COLO829 (cell line): ENCODE data around the gene KCNIP1.
A peak's percentile ranks its signal among the peaks of the same experiment; 100 is the strongest.

Experiments
- DNase-seq: peaks from one replicate; pipeline ENCODE4 v3.0.0; 2012; ENCODE audit warnings: low spot score

The KCNIP1 gene

DNA sequence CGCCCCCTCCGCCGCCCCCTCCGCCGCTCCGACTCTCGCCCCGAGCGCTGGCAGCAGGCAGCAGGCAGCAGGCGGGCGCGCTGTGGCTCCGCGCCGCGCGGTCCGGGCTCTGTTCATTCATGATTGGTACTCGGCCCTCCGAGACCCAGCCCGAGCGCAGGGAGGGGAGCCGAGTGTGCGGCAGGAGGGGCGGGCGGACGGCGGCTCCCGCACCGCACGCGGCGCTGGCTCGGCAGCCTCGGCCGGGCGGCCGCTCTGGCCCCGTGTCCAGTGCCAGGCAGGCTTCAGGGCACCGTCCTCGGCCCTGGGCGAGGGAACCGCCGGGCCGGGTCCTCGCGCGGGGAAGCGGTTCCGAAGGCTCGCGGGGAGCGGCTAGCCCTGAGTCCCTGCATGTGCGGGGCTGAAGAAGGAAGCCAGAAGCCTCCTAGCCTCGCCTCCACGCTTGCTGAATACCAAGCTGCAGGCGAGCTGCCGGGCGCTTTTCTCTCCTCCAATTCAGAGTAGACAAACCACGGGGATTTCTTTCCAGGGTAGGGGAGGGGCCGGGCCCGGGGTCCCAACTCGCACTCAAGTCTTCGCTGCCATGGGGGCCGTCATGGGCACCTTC, at the start of gene KCNIP1:
Gene KCNIP1, plus strand, starts transcription at position 31 of the 607 bp plus-strand sequence.
- no peak for DNase-seq

DNA sequence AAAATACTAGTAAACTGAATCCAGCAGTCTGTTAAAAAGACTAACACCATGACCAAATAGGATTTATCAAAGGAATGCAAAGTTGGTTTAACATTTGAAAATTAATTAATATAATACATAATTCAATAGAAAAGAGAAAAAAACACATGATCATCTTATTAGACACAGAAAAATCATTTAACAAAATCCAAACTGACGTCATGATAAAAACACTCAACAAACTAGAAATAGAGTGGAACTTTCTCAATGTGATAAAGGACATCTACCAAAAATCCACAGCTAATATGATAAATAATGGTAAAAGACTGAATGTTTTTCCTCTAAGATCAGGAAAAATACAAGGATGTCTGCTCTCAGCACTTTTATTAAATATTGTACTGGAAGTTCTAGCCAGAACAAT, 40.4 kb upstream of the KCNIP1 start:
- DNase-seq, result no peak

GRCh38 chr5:170464280-170465127, 39.3 kb upstream of the KCNIP1 start:
- DNase-seq, result no peak

GRCh38 chr5:170466553-170466952, 37.3 kb upstream of the KCNIP1 start:
- no peak for DNase-seq

DNA sequence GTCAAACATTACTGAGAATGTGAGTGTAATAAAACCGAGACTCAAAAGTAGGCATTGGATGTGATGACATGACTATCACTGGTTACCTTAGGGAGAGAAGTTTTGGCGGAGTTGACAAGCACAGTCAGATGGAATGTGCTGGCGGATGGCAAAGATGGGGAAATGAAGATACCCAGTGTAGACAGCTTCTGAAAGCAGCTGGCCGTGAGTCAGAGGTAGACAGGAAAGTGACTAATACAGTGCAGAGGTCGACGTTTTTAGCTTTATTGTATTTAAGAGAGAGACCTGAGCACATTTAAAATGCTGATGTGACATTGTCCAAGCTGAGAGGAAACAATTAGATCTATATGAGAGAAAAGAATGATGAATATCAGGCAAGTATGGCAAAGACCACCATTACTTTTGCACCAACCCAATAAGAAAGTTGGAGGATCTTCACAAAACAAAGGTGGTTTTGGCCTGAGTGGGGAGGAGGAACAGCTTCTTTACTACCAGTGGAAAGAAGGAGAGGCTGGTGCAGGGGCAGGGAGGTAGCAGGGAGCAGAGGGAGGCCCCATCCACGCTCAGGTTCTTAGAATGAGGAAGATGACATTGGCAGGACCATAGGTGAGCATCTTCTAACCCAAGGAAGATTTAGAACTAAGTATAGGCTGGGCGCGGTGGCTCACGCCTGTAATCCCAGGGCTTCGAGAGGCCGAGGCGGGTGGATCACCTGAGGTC, 36.7 kb upstream of the KCNIP1 start:
- DNase-seq, result peak; percentile 47

- no peak for DNase-seq
These were observed 35.1 kb upstream of the KCNIP1 start for GRCh38 chr5:170468633-170469285.

DNA sequence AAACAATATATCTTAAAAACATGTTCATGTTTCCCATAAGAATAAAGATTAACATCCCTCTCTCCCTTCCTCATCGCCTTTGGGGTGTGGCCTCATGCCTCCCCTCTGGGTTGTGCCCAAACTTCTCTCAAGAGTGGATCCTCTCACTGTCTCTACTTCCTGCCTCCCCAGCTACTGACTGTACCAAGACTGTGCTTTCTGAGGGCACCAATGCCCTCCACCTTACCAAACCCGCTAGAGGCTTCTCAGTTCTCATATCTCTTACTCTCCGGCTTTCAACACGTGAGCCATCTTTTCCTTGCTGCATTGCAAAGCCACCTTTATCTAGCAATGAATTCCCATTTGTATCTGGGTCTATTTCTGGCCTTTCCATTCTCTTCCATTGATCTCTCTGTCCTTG, 34.4 kb upstream of the KCNIP1 start:
- DNase-seq, result no peak

DNA sequence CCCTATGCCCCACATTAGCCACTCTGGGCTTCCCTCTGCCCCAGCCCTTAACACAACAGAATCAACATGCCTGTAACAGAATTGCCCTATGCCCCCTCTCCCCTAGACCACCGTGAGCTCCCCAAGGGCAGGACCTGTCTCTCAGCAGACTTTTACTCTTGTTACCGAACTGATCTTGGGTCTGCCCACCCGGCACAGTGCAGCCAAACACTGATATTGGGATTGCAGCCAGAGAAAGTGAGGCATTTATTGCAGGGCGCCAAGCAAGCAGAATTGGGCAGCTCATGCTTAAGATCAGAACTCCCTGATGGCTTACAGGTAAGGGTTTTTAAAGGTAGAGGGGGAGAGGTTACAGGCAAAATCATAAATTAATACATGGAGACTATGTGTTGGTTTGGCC, 33.5 kb upstream of the KCNIP1 start:
- DNase-seq, result no peak

DNA sequence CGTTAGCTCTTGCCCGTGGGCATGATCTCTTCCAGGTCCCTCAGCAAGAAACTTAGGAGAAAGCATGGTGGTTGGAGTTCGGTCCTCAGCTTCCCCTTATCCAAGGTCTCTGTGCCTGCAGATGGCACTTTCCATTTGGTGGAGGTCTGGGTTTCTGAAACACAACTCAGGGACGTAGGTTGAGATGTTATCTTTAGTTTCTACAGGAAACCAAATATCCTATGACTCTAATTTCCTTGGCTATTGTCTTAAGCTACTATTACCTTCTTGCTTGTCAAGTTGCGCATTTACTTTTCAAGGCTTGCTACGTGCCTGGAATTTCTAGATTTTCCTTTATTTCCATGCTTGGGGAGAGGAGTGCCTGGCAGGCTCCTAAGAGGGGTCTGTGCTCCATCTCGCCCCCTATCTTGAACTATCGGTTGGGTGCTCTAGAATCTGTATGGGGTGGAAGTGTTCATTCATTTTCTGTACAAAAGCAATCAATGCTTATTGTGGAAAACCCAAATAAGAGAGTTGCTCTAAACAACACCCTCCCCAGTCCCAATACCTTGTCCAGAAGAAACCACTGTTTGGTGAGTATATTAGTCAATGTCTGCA, 32.9 kb upstream of the KCNIP1 start:
- no peak for DNase-seq

- DNase-seq, result no peak
These were observed 32.2 kb upstream of the KCNIP1 start for GRCh38 chr5:170471551-170472178.

DNA sequence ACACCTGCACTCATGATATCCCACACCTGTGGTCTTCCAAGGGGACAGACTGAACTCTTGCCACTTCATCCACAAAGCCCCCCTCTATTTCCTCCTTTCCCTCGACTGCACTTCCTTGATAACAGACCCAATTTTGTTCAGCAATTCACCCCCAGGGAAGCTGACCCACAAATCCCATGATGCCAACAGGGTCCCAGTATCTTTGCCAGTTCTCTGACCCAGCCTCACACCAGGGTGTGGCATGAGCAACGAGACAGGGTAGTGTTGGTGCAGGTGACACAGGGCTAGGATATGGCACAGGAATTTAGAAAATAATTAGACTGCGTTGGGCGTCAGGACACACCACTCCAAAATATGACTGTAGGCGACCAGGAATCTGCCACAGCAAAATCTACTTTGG, 30.2 kb upstream of the KCNIP1 start:
- no peak for DNase-seq

DNA sequence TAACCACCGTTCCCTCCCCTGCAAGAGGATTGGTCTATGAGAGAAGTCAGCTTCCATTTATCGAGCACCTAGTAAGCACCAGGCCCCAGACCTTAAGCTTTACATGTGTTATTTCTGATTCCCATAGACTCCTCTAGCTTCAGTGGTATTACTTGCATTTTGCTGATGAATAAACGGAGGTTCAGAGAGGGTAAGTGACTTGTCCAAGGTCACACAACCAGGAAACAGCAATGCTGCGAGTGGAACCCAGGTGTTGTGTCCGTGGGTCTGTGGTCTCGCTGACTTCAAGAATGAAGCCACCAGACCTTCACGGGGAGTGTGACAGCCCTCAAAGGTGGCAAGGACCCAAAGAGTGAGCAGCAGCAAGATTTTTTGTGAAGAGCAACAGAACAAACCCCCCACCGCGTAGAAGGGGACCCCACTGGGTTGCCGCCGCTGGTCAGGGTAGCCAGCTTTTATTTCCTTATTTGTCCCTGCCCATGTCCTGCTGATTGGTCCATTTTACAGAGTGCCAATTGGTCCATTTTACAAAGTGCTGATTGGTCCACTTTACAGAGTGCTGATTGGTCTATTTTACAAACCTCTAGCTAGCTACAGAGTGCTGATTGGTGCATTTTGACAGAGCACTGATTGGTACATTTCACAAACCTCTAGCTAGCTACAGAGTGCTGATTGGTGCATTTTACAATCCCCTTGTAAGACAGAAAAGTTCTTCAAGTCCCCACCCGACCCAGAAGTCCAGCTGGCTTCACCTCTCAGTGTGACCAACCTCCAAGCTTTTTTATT, 29.1 kb upstream of the KCNIP1 start:
- DNase-seq, result no peak

- DNase-seq, result no peak
These were observed 28.4 kb upstream of the KCNIP1 start for GRCh38 chr5:170475294-170476000.

- DNase-seq, result no peak
These were observed 27.1 kb upstream of the KCNIP1 start for GRCh38 chr5:170476704-170477103.

- no peak for DNase-seq
These were observed 25.9 kb upstream of the KCNIP1 start for GRCh38 chr5:170477906-170478305.

DNA sequence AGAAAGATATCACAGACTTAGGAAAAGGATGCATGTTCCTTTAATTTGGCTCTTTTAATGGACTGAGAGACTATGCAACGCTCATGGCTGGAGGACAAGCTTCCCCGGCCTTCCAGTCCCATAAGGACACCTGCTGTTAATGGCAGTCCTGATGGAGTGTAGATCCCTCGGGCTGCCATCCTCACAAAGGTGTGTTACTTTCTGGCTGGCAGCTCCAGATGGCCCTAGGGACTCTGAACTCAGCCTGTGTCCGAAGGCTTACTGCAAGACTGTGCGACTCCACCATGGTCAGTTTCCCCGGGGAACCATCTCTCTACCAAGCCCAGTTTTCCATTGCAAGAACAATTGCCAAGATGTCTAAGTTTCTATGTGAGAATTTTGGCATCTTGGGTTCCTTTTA, 25.5 kb upstream of the KCNIP1 start:
- DNase-seq, result no peak

GRCh38 chr5:170479484-170479883, 24.3 kb upstream of the KCNIP1 start:
- no peak for DNase-seq

- DNase-seq, result no peak
These were observed 23.6 kb upstream of the KCNIP1 start for GRCh38 chr5:170480260-170480659.

DNA sequence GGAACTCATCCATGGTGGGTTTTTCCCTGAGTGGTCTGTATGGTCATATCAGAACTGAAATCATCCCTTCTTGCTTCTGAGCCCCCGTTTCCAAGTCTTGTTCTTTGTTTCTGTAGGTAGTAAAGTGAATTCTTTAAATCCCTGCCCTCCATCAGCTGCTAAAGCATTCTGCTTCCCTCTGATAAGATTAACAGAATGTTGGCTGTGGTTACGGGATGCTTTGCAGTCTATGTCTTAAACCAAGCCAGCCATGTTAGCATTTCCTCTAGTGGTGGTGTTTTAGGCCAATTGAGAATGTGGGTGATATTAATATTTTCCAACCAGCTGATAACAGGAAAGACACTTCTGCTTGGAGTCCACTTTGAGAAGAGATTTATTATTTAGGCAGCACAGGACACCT, 22.0 kb upstream of the KCNIP1 start:
- no peak for DNase-seq

DNA sequence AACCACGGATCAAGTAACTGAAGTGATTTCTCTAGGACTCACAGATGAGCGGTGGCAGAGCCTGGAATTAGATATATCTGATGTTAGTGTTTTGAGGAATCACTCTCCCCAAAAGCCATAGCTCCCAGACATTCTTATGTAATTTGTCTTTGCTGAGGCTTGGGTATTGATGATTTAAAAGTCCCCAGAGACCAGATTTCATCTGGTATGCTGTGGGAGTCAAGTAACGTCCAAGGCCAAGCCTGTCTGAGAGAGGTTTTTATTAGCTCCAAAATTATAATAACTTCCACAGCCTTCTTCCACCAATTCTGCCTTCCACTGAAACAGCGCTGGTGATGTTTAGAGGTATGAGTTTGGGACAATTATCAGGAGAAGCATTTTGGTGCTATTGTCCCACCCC, 21.3 kb upstream of the KCNIP1 start:
- DNase-seq, result no peak
